Activated CD4-positive, CD25-positive, alpha-beta regulatory T cell treated with anti-CD3 and anti-CD28 coated beads, Interleukin-2, amount 50 U/mL, for 16 hours (primary cell): Measurements from ENCODE around the gene FBN3.
"Not testable (repeated sequence)": the region's sequence is repeated elsewhere in the genome, so short reads cannot be mapped to it uniquely, and the experiment has no call there.

ENCODE experiments used
- DNase-seq: peaks from one replicate; pipeline ENCODE4 v3.0.0-alpha.2; 2020; ENCODE audit warnings: low read depth, low spot score

The FBN3 gene

GRCh38 chr19:8117991-8118390 is 31.4 kb downstream of the FBN3 start:
- DNase-seq = no peak

GRCh38 chr19:8116437-8117293 is 32.7 kb downstream of the FBN3 start:
- DNase-seq = no peak

- DNase-seq = no peak
Measured at GRCh38 chr19:8115805-8116396, 33.5 kb downstream of the FBN3 start.

DNA sequence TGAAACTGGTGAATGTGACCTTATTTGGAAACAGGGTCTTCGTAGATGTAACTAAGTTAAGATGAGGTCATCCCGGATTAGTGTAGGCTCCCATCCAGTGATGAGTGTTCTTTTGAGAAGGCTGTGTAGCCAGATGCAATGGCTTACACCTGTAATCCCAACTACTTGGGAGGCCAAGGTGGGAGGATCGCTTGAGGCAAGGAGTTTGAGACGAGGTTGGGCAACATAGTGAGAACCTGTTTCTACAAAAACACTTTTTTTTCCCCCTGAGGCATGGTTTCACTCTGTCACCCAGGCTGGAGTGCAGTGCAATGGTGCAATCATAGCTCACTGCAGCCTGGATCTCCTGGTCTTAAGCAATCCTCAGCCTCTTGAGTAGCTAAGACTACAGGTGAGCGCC is 36.4 kb downstream of the FBN3 start:
- no peak for DNase-seq

DNA sequence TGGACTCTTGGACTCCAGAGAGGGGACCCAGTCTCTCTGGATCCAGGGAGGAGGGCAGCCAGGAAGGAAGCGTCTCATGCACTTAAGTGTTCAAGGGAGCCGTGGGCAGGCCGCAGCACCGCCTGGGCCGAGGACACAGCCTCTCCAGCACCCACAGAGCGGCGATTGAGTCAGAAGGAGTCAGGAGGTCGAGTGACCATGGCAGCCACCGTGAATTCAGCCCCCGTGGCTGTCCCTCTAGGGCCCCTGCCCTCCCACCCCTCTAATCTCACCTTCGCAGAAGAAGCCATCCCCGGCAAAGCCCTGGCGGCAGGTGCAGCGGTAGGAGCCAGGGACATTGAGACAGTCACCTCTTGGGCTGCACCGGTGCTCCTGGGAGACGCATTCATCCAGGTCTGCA is 38.0 kb downstream of the FBN3 start:
- no peak for DNase-seq

DNA sequence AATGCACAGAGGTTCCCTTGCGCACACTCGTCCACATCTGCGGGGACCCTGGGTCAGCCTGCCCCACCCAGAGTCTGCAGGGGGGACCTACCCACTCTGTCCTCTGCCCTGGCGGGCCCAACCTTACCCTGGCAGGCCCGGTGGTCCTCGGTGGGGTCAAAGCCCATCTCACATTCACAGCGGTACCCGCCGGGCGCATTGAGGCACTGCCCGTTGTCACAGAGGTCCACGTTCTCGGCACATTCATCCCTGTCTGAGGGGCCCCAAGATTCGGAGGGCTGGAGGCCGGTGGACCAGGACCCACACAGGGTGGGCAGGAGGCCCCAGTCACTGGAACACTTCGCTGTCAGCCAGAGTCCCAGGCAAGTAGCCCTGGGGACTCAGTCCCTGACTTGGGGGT is 38.5 kb downstream of the FBN3 start:
- DNase-seq = no peak

DNA sequence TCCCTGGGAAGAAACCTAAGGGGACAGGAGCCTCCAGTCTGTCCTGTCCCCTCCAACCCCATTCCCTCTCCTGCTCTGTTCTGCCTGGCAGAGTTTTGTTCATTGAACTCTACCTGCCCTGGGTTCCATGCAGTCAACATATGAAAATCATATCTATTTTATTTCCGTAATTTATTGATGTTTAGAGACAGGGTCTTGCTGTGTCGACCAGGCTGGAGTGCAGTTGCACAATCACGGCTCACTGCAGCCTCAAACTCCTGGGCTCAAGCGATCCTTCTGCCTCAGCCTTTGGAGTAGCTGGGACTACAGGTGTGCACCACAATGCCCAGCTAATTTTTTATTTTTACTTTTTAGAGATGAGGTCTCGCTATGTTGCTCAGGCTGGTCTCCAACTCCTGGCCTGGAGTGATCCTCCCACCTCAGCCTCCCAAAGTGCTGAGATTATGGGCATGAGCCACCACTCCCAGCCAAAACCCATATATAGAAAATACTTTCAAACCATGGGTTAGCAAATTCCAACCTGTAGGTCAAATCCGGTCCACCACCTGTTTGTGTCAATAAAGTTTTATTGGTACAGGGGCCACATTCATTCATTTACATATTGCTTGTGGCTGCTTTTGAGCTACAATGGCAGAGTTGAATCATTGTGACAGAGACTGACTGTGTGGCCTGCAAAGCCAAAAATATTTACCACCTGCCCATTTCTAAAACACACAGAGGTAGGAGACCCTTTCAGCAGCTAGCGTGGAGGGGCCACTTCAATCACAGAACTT is 39.3 kb downstream of the FBN3 start:
- no peak for DNase-seq

DNA sequence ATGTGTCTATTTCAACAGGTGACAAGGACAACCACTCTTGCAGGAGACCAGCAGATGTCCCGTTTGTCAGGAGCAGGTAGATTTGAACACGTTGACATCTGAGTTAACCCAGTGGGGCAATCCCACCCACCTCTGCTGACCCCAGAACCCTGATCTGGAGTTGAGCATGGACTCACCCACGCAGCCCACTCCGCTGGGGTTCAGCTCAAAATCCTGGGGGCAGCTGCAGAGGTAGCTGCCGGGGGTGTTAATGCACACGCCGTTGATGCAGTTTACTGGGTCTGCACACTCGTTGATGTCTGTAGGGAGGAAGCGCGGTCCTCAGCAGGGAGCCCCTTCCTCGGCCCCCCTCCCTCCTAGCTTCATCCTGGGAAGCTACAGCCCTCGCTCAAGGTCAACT is 39.9 kb downstream of the FBN3 start:
- DNase-seq = no peak

GRCh38 chr19:8108560-8109445 is 40.6 kb downstream of the FBN3 start:
- DNase-seq = no peak

DNA sequence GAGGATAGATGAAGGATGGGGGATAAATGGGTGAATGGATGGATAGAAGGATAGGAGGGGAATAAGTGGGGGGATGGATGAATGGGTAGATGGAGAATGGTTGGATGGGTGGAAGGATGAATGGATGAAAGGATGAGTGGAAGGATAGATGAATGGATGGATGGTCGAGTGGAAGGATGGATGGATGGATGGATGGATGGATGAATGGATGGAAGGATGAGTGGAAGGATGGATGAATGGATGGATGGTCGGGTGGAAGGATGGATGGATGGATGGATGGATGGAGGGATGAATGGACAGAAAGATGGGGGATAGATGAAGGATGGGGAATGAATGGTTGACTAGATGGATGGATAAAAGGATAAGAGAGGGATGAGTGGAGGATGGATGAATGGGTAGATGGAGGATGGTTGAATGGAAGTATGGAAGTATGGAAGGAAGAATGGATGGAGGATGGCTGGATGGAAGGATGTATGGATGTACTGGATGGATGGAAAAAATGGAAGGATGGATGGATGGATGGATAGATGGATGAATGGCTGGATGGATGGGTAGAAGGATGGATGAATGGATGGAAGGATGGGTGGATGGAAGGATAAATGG is 42.0 kb downstream of the FBN3 start:
- no peak for DNase-seq

DNA sequence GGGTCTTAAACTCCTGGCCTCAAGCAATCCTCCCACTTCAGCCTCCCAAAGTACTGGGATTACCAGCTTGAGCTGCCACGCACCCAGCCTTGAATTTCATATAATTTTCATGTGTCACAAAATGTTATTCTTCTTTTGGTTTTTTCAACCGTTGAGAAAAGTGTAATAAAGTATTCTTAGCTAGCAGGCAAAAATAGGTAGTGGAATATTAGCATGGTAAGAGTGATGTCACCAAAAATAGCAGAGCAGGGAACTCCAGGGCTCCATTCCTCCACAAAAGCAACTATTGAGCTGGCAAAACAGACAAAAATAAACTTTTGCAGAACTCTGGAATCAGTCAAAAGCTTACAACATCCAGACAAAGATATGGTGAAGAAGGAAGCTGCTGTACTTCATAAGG is 43.9 kb downstream of the FBN3 start:
- no peak for DNase-seq

DNA sequence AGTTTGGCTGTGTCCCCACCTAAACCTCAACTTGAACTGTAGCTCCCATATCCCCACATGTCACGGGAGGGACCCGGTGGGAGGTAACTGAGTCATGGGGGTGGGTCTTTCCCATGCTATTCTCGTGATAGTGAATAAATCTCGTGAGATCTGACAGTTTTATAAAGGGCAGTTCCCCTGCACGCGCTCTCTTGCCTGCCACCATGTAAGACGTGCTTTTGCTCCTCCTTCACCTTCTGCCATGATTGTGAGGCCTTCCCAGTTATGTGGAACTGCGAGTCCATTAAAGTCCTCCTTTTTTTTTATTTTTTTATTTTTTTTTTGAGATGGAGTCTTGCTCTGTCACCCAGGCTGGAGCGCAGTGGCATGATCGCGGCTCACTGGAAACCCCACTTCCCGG is 47.5 kb downstream of the FBN3 start:
- not testable (repeated sequence) for DNase-seq

GRCh38 chr19:8101311-8101710 is 48.1 kb downstream of the FBN3 start:
- no peak for DNase-seq

DNA sequence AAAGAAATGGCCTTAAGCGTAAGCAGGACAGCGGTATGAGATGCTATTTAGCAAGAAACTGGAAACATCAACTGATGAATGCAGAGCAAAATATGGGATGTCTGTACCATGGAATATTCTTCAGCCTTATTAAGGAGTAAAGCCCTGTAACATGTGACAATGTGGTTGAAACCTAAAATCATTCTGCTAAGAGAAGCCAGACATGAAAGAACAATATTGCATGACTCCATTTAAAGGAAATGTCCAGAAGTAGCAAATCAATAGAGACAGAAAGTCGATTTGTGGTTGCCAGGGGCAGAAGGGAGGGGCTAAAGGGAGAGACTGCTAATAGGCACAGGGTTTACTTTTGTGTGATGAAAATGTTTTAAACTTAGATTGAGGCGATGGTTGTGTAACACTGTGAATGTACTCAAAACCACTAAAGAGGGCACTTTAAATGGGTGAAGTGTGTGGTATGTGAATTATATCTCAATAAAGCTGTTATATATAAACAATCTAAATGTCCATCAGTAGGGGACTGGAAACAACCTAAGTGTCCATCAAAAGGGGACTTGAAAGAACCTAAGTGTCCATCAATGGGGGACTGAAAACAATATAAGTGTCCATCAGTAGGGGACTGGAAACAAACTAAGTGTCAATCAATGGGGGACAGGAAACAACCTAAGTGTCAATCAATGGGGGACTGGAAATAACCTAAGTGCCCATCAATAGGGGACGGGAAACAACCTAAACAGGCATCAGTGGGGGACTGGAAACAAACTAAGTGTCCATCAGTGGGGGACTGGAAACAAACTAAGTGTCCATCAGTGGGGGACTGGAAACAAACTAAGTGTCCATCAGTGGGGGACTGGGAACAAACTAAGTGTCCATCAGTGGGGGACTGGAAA is 51.5 kb downstream of the FBN3 start:
- DNase-seq = no peak

DNA sequence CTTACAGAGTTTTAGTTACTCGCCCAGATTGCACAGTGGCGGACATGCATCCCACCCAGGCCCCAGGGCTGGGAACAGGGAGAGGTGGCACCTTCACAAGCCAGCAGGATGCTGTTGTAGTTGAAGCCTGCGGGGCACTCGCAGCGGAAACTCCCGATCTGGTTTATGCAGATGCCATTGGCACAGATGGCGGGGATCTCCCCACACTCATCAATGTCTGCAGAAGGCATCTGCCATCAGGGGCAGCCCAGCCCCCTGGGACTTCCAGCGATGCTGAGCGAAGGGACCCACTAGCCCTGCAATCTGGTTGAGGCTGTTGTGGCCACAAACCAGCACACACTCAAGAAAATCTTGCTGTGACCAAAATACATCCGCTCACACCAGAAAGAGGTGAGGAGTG is 52.2 kb downstream of the FBN3 start:
- no peak for DNase-seq

- no peak for DNase-seq
Measured at GRCh38 chr19:8096071-8096470, 53.3 kb downstream of the FBN3 start.

GRCh38 chr19:8095354-8095886 is 54.0 kb downstream of the FBN3 start:
- DNase-seq = no peak

DNA sequence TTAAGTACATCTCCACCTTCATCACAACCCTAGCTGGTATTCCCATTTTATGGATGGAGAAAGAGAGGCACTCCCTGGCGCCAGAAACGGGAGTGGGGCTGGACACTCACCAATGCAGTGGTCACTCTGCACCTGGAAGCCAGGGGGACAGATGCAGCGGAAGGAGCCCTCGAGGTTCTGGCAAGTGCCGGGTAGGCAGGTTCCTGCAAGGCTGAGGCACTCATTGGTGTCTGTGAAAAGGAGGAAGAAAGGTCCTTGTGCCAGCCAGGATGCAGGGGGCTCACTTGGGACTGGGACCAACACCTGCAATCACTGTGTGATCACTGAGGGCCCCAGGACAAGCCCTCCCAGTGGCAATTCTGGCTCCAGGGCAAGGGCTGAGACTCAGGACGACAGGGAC is 55.1 kb downstream of the FBN3 start:
- DNase-seq = no peak

DNA sequence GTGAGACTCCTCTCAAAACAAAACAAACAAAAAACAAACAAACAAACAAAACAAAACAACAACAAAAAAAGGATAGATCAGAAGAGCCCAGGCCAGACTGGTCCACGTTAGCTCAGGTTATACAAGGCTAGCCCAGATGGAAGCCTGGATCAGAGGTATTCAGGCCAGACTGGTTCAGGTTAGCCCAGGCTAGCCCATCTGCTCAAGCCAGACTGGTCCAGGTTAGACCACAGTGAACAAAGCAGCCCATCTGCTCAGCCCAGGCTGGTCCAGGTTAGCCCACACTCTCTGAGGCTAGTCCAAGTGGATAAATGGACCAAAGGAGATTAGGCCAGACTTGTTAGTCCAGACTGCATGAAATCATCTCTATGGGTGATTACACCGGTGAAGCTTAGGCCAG is 55.7 kb downstream of the FBN3 start:
- DNase-seq = no peak

- DNase-seq = no peak
Measured at GRCh38 chr19:8090950-8091349, 58.4 kb downstream of the FBN3 start.
